DMS 273 treated with DMSO at 0.1 percent for 48 hours (cell line): ENCODE measurements around the gene CLTC.

Source experiments
- DNase-seq: peaks from one replicate; lab custom pipeline; 2025; lab: John Stamatoyannopoulos, UW

CLTC gene

DNA sequence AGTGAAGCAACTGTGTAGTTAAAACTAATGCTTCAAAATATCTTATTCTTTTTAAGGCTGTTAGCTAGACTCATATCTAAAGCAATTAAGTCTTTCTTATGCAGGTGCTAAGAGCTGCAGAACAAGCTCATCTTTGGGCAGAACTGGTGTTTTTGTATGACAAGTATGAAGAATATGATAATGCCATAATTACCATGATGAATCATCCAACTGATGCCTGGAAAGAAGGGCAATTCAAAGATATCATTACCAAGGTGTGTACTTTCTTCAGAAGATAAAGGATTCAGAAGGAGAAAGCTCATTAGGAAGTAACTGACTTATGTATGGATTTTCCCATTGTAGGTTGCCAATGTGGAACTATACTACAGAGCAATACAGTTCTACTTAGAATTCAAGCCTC, 63.6 kb downstream of the CLTC start:
- no peak for DNase-seq

DNA sequence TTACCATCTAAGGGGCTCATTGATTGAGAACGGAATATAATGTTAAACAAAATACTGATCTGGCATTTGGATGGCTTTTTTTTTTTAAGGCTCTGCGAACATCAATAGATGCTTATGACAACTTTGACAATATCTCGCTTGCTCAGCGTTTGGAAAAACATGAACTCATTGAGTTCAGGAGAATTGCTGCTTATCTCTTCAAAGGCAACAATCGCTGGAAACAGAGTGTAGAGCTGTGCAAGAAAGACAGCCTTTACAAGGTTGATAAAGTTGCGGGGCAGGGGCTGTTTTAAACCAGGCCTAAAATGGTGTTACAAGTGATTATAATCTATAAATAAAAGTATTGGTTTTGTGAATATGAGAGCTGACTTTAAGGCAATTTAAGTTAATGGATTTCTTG, 65.3 kb downstream of the CLTC start:
- no peak for DNase-seq

DNA sequence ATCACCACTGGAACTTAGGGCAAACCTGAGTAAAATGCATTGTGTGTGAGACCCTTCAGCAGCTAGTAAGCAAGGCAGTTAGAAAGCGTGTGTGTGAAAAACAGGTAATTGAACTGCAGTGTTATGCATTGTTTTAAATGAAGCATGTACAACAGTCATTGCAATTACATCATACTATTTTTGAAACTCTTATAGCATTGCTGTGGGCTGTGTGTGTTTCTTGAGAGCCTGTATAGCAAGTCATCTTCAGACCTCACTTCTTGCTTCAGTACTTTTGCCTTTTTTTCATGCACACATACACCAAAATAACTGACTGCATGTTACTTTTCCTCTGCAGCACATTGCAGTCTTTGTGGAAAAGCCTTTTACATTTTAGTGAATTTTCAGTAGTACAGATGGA, 68.3 kb downstream of the CLTC start:
- DNase-seq = no peak

DNA sequence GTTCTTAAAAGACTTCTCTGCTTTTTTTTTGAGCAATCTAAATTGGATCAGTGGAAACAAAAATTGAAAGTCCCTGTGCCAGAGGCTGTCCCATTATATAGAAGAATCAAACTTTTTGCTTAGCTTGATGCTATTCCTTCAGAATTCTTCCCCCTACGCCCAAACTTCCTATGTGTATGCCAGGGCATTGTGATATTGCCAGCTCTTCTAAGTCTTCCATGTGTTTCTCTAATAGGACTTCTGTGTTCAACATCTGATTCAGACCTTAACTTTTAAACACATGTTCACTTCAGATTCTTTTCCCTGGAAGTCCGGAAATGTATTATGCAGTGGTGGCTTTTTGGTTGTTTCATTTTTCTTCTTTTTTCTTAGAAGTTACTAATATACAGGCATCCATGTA, 68.8 kb downstream of the CLTC start:
- DNase-seq = no peak

DNA sequence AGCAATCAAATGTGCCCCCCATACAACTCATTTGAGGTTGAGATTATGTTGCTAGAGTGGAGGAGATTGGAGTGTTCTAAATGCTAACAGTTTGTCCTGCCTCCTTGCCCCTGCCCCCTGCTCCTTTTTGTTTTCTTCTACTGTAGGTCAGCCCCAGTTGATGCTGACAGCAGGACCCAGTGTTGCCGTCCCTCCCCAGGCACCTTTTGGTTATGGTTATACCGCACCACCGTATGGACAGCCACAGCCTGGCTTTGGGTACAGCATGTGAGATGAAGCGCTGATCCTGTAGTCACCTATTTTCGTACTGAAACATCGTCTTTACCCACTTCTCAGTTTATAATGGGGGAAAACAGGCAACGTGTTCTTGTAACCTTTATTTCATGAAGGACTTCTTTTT, 73.9 kb downstream of the CLTC start:
- no peak for DNase-seq

- no peak for DNase-seq
These were observed 74.6 kb downstream of the CLTC start for GRCh38 chr17:59694344-59694743.

DNA sequence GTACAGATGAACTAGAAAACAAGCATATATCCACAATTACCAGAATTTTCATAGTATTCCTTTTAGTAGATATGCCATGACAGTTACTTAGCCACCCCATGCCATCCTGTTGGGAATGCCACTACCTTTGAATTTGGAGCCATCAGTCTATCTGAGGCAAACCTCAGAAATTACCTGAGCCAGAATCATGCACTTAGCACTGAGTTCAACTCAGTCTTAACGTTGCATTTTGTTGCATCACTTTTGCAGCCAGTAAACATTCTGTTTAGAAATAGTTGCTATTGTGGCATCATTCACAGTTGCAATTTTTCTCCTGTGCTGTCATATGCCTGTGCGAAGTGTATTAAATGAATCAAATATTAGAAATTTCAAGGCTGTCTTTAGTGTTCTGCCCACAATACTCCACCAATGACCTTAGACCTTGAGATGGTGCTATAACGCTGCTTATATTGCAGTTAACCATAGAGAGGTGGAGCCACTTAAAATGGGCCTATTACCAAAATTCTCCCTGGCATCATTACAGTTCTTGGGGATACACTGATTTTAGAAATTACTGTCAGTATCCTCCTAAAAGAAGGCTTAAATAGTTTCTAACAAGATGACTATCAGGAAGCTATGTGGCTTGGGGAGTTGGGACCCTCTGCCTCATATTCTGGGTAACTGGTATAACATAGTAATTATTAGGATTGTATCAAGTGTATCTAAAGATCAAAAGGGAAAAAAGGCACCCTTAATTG, 76.4 kb downstream of the CLTC start:
- DNase-seq = no peak

DNA sequence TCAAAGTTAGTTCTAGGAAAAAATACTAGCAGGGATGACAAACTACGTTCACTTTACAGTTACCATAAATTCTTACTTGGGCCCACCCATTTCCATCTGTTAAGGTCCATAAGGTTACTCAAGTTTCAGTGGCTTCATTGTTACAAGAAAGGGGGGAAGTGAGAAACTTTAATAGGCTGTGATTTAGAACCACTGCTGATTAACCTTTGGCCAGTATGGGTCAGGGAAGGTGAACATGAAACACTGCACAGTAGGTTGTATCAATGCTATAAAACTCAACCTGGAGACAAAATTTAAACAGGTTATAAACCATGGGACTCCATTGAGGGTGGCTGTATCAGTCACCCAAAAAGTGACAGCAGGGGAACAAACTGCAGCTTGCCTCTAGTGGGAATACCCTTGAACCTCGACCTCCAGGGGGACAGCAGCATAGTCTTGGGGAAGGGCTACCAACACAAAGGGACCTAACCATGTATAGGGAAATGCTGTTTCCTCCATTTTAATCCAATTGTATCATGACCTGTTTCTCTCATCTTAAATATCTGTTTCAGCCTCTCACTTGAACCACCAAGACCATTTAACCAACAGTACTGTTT, 77.1 kb downstream of the CLTC start:
- DNase-seq = no peak

- no peak for DNase-seq
These were observed 78.4 kb downstream of the CLTC start for GRCh38 chr17:59698143-59698542.

DNA sequence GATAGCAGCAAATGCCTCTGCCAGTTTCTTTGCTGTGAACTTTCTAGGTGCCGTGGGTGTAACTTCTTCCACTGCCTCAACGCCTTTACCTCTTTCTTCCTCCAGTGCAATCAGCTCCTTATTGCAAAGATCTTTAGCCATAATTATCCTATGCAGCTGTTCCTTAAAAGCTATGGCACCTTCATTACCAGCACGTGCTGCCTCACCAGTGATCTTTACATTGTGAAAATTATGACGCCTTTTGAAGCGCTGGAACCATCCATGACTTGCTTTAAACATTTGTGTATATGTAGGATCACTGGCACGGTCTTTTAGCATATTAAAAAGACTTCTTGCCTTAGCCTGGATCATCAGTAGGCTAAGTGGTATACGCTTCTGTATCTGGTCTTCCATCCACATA, 79.5 kb downstream of the CLTC start:
- DNase-seq = no peak

DNA sequence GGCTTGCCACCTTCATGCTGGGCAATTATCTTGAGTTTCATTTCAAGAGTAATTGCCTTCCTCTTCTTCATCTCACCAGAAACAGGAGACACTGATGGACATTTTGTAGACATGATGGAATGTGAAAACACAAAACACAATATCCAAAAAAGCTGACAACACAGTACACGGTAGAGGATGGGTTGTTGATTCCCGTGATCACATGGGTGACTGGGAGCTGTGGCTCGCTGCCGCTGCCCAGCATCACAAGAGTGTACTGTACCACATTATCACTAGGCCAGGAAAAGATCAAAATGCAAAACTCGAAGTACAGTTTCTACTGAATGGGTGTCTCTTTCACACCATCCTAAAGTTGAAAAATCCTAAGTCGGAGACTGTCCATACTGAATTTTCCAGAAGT, 80.1 kb downstream of the CLTC start:
- DNase-seq = no peak

DNA sequence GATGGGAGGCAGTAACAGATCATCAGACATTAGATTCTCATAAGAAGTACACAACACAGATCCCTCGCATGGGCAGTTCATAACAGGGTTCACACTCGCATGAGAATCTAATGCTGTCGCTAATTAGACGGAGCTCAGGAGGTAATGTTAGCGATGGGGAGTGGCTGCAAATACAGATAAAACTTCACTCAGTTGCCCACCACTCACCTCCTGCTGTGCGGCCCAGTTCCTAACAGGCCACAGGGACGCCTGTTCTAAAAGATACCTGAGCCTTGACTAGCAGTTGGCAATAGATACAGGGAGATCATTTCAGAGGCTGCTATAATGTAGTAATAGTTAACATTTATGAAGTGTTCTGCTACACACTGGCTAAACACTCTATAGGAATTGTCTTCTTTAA, 82.6 kb downstream of the CLTC start:
- DNase-seq = no peak

DNA sequence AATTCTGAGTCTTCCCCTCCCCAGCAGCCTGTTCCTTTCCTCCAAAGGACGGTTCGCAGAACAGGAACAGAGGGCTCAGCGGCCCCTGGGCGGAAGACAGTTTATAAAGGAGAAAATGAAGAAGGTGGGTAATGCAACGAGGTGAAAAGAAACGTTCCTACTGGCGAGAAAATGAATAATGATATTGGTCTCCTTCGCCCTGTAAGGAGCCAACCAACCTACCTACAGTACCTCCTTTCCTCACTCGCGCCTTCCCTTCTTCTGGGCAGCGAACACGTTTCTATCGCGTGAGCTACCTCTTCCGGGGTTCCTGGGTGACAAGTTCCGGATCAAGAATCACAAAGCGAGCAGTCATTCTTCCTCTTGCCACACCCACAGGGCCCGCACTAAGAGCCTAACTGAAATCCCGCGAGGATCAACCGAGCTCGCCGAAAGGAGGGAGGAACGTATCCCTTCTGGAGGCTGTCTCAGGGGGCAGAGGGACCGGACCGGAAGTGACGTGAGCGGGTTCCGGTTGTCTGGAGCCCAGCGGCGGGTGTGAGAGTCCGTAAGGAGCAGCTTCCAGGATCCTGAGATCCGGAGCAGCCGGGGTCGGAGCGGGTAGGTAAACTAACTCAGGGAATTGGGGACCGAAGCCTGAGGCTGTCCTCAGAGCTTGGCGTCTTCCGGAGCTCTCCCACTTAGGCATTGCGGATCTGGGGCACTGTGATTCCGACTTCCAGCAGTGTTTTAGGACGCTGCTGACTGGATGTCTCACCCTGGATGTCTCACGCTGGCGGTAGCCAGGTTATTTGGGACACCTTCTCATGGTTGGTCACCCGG, 87.7 kb downstream of the CLTC start, which contains the start of the genes PTRH2 and VMP1:
PTRH2 (minus strand) TSS at position 282 of the 822 bp plus-strand sequence. CDS start 9,452 bp downstream, outside the sequence.
VMP1 (plus strand) TSS at position 506 of the 822 bp plus-strand sequence. CDS start 23,793 bp downstream, outside the sequence.
- DNase-seq = peak; percentile 99

DNA sequence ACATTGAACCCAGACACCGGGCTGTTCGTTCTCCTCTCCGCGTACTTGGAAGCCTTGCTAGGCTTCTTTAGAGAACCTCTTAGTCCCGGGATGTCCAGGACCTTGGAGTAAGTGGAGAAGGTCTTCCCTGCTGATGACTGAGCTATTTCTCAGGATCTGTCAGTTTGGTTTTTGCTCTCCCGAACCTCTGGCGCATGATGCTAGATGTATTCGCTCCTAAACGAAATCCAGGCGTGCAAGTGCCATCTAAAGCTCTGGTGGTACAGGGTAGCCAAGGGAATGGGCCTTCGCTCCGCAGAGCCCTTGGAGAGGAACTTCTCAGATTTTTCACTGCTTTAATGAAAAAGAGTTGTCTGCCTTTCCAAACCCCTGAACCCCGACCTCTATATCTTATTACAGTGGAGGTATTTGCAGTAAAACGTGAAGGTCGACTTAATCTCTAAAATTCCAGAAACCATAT, 88.3 kb downstream of the CLTC start:
- DNase-seq = no peak

DNA sequence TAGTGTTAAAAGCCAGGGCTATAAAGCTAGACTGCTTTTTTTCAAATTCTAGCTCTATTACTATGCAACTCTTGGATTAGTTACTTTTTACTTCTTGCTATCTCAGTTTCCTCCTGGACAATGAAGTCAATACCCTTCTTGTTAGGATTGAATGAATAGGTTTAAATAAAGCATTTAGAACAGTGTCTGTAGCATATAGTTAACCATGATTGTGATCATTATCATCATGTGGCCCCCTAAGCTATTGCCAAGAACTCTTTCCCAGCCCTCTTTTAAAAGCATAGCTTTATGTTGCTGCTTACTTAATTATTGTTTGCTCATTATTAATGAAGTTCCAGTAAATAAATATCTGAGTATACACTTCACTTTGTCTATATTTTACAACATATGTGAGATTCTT, 92.2 kb downstream of the CLTC start:
- DNase-seq = no peak

GRCh38 chr17:59712862-59713261, 93.2 kb downstream of the CLTC start:
- DNase-seq = no peak

GRCh38 chr17:59714255-59714654, 94.6 kb downstream of the CLTC start:
- no peak for DNase-seq

DNA sequence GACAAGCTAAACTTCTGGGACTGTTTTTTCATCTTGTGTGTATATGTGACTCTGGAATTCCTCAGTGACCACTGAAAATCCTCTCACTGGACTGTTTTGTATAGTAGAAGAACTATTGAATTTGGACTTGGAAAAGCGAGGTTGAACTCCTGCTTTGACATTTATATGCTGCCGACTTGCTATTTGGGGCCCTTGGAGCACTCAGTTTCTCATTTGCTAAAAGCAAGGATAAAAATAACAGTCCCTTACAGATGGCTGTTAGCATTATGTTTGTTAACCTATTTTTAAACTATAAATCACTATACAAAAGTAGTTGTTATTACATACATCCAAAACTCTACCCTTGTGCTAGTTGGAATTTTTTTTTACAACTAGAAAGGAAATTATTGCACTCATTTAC, 96.7 kb downstream of the CLTC start:
- no peak for DNase-seq

DNA sequence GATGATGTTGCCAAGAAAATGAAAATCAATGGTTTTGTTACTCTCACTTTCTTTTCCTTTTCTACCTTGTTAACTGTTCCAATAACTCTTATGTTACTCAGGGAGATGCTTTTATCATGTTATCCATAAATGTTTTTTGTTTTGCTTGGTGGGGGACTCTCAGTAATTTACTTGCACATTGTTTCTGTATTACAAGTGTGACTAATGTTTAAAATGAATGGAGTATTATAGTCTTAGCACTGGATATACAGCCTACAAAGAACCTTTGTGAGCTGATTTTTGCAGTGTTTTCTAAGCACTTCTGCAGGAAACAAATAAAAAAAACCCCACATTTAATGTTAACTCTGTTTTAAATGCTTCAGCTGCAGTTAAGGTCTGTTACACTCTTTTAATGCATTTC, 99.8 kb downstream of the CLTC start:
- no peak for DNase-seq

GRCh38 chr17:59722623-59723022, 102.9 kb downstream of the CLTC start:
- no peak for DNase-seq

- DNase-seq = no peak
These were observed 103.3 kb downstream of the CLTC start for GRCh38 chr17:59723041-59723440.

DNA sequence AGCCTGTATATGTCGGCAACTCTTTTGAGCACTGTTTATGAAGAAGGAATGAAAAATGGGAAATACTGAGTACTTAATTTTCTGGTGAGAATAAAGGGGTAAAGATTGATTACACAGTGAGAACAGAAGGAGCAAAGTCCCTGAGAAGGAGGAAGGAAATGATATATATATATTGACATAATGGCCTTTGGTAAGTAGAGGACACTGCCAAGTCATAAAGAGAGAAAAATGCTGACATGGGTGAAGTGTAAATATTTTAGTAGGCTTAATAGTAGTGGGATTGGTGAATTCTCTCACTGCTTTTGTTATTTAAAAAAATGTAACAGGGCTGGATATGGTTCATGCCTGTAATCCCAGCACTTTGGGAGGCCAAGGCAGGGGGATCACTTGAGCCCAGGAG, 103.9 kb downstream of the CLTC start:
- DNase-seq = no peak

DNA sequence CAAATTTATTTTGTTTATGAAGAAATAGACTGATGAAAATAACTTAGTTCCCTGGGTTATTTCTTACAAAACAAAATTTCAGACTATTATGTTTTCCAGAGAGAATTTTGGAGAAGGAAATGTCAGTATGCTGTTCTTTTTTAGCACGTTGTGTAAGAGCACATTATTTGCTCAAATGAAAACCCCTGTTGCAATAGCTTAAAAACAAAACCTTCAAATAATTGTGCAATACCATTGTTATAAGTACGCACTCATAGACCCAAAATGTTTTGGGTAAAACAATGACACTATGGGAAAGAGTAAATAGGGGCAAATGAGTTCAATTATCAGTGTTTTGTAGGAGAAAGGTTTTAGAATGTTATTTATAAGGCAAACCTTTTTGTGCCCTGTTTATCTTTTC, 106.0 kb downstream of the CLTC start:
- DNase-seq = no peak
